HG02610 (cell line): ENCODE measurements around the gene SDR9C7.
"Not testable (repeated sequence)": the region's sequence is repeated elsewhere in the genome, so short reads cannot be mapped to it uniquely, and the experiment has no call there.

ENCODE experiments used
- ATAC-seq: cut with Tn5 transposase; IDR thresholded peaks from one replicate; pipeline ENCODE4 v1.9.1; 2021; ENCODE audit warnings: mild to moderate bottlenecking, moderate library complexity; ENCODE audit not compliant: unreplicated experiment

The SDR9C7 gene

DNA sequence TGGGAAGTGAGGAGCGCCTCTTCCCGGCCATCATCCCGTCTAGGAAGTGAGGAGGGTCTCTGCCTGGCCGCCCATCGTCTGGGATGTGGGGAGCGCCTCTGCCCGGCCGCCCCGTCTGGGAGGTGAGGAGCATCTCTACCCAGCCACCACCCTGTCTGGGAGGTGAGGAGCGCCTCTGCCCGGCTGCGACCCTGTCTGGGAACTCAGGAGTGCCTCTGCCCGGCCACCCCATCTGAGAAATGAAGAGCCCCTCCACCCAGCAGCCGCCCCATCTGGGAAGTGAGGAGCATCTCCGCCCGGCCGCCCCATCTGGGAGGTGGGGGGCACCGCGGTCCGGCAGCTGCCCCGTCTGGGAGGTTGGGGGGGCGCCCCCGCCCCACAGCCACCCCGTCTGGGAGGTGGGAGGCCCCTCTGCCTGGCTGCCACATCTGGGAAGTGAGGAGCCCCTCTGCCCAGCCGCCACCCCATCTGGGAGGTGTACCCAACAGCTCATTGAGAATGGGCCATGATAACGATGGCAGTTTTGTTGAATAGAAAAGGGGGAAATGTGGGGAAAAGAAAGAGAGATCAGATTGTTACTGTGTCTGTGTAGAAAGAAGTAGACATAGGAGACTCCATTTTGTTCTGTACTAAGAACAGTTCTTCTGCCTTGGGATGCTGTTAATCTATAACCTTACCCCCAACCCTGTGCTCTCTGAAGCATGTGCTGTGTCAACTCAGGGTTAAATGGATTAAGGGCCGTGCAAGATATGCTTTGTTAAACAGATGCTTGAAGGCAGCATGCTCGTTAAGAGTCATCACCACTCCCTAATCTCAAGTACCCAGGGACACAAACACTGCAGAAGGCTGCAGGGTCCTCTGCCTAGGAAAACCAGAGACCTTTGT is 54.7 kb downstream of the SDR9C7 start:
- not testable (repeated sequence) for ATAC-seq

DNA sequence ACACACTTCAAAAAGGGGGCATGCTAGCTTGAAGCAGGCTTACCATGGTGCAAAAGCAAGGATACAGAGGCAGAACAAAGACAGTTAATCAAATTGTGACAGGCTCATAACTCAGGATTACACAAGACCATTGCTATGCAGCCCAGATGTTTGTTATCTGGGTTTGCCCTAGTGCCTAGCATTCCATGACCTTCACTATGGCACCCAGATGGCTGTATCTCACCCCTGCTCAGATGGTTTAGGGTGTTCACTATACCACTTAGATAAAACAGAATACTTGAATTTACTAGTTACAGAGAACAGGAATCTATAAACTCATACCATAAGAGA is 56.2 kb downstream of the SDR9C7 start:
- ATAC-seq: no peak

DNA sequence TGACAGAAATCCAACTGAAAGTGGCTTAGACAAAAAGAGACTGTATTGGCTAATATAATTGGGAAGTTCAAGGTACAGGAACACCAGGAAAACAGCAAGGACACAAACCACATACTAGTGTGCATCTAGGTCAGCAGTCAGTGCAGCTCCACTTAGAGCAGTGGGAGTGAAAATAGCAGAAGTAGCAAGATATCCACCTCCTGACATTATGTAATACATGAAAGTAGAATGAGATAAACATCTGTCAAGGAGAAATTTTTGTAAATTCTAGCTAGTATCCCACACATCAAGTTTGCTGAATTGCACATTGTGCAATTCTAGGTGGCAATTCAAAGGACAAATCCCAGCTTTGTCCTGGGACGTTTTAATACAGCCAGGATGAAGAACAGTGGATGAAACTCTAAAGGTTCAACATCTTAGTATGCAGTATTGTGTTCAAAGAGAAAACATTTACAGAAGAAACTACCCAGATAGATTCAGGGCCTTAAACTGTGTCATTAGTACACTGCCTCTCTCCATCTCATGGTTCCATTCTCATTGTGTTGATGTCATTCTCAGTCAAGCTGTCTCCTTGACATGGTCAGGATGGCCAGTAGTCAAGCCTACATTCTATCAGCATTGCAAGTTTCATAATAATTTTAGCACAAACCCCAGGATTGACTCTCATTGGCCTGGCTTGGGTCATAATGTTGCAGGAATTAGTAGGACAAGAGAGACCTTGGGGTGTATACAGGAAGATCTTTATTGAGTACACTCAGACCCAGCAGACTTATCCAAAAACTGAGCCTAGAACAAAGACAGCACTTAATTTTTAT is 56.8 kb downstream of the SDR9C7 start:
- no peak for ATAC-seq

DNA sequence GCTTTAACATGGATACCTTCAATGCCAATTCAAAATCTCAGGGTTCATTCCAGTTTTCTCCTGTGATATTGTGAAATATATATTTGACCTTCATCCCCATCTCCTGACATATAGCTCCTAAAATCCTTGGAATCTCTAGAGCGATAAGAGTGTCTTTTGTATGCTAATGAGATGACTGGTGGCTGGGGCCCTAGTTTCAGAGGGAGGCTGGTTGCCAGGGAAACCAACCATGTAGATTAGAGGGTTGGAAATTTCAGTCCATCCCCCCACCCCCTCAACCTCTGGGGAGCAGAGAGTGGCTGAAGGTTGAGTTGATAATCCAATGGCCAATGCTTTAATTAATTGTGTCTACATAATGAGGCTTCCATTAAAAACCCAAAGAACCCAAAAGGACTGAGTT is 59.4 kb downstream of the SDR9C7 start:
- no peak for ATAC-seq

DNA sequence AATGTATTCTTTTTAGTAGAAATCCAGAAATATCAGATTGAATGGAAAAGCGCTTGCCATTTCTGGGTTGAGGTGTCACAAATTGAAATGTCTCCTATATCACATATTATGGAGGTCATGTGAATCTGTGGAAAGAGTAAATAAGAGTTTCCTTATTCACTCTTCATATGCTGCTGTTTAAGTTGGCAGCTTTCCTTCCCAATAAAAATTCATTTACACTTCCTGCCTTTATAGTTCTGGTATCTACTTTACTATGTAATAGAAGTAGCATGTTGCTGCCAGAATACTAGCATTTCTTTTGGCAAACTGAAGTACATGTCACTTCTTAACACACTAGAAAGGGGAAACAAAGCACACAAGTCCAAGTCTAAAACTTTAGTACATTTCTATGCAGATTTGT is 60.8 kb downstream of the SDR9C7 start:
- no peak for ATAC-seq
